ENCODE results near the gene GCLM. TPM values are rescaled to one million over a fixed set of nuclear protein-coding genes. Genes with fewer than 3 reads are reported as not detected.

Gene GCLM
- polyA plus RNA-seq, 3 donors: 1.2 to 4.4 (median 3.2) TPM

GRCh38 chr1:93851878-93852277, 57.4 kb downstream of the GCLM start:
- intact Hi-C loops (cut with micrococcal nuclease): loop anchor here in 1 of 2 donors (2.0 kb wide), 1 partner anchor 221 kb away; no protein-coding TSS in a partner anchor
- Histone ChIP-seq H3K27me3 (ENCODE audit: control insufficient read depth in 2 of 2, insufficient read depth in 2 of 2, low read length in 2 of 2) (no peaks in the 10 kb centered on the region), H3K4me3 (replicated peaks in 1 of 3; ENCODE audit: low read depth in 2 of 3, low read length in 3 of 3) (no peak overlapping the region), H3K4me1 (ENCODE audit: control insufficient read depth in 1 of 2, insufficient read depth in 2 of 2, low read length in 2 of 2) (peaks cover 9 to 14% of the 10 kb centered on the region in 2 donors), H3K36me3 (replicated peaks in 1 of 2; ENCODE audit: control insufficient read depth in 1 of 2, insufficient read depth in 2 of 2, low read length in 2 of 2) (no peaks in the 10 kb centered on the region), H3K79me2 (ENCODE audit: insufficient read depth, low read length) (no peaks in the 10 kb centered on the region), H3K4me2 (replicated peaks; ENCODE audit: extremely low read depth, low read length, poor library complexity, severe bottlenecking) (no peak overlapping the region), H3K9me3 (replicated peaks in 1 of 2; ENCODE audit: control insufficient read depth in 1 of 2, insufficient read depth in 1 of 2, low read length in 2 of 2) (no peaks in the 10 kb centered on the region), H2AFZ (ENCODE audit: insufficient read depth, low read depth, low read length, poor library complexity, severe bottlenecking) (no peak overlapping the region), H4K20me1 (ENCODE audit: insufficient read depth, low read length) (no peaks in the 10 kb centered on the region), H3K27ac (ENCODE audit: low read depth in 1 of 2, low read length in 2 of 2) (no peak overlapping the region), H3K9ac (ENCODE audit: insufficient read depth, low read length, poor library complexity, severe bottlenecking) (no peak overlapping the region)
- Mint-ChIP-seq H3K27me3 (ENCODE audit: low read depth in 3 of 3) (peaks cover 0 to 4% (median 4%) of the 10 kb centered on the region in 3 donors), H3K4me1 (peaks cover 10% of the 10 kb centered on the region), H3K36me3 (no peaks in the 10 kb centered on the region), H3K4me3 (no peak overlapping the region), H3K27ac (no peak overlapping the region), H3K9me3 (peaks cover 8 to 21% (median 10%) of the 10 kb centered on the region in 7 donors)
- no CpG with 5 or more reads among the region's 1 CpG for WGBS (ENCODE audit: insufficient coverage)
- DNase-seq: no peak
- TF ChIP-seq CTCF (IDR thresholded peaks at IDR 0.05): no peak

DNA sequence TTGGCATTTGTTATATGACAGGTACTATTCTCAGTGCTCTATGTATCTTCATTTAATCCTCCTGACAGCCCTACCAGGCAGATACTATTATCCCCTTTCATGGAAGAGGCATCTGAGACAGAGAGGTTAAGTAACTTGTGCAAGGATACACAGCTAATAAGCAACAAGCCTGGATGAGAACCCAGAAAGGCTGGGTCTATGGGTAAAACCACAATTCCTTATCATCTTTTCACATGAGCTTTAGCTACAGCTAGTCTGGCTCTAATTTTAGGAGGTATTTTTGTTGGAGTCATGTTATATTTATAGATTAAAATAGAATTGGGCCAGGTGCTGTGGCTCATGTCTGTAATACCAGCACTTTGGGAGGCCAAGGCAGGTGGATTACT, 57.9 kb downstream of the GCLM start:
- H3K4me3 ChIP-seq (replicated peaks in 1 of 3; ENCODE audit: low read depth in 2 of 3, low read length in 3 of 3): no peak overlapping the region
- no peak overlapping the region for H3K27ac ChIP-seq (ENCODE audit: low read depth in 1 of 2, low read length in 2 of 2)
- H4K20me1 ChIP-seq (ENCODE audit: insufficient read depth, low read length): no peaks in the 10 kb centered on the region
- TF ChIP-seq CTCF (IDR thresholded peaks at IDR 0.05): no peak
- intact Hi-C loops (cut with micrococcal nuclease): loop anchor here in 1 of 2 donors (2.0 kb wide), 1 partner anchor 221 kb away; no protein-coding TSS in a partner anchor
- H3K36me3 ChIP-seq (replicated peaks in 1 of 2; ENCODE audit: control insufficient read depth in 1 of 2, insufficient read depth in 2 of 2, low read length in 2 of 2): no peaks in the 10 kb centered on the region
- Mint-ChIP-seq H3K36me3 (no peaks in the 10 kb centered on the region), H3K4me1 (peaks cover 10% of the 10 kb centered on the region), H3K9me3 (peaks cover 4 to 16% (median 8%) of the 10 kb centered on the region in 7 donors), H3K4me3 (no peak overlapping the region), H3K27ac (no peak overlapping the region), H3K27me3 (ENCODE audit: low read depth in 3 of 3) (peaks cover 0 to 4% (median 4%) of the 10 kb centered on the region in 3 donors)
- H3K4me1 ChIP-seq (ENCODE audit: control insufficient read depth in 1 of 2, insufficient read depth in 2 of 2, low read length in 2 of 2): peaks cover 9 to 19% of the 10 kb centered on the region in 2 donors
- H3K9me3 ChIP-seq (replicated peaks in 1 of 2; ENCODE audit: control insufficient read depth in 1 of 2, insufficient read depth in 1 of 2, low read length in 2 of 2): no peaks in the 10 kb centered on the region
- H3K79me2 ChIP-seq (ENCODE audit: insufficient read depth, low read length): no peaks in the 10 kb centered on the region
- no peak overlapping the region for H3K4me2 ChIP-seq (replicated peaks; ENCODE audit: extremely low read depth, low read length, poor library complexity, severe bottlenecking)
- no peak for DNase-seq
- no peak overlapping the region for H3K9ac ChIP-seq (ENCODE audit: insufficient read depth, low read length, poor library complexity, severe bottlenecking)
- H2AFZ ChIP-seq (ENCODE audit: insufficient read depth, low read depth, low read length, poor library complexity, severe bottlenecking): no peak overlapping the region
- no peaks in the 10 kb centered on the region for H3K27me3 ChIP-seq (ENCODE audit: control insufficient read depth in 2 of 2, insufficient read depth in 2 of 2, low read length in 2 of 2)

Measured in CD14-positive monocyte (primary cell).